Right ventricle myocardium superior (tissue), 1 donor: ENCODE results near the gene SEZ6L2. TPM values are rescaled to one million over a fixed set of nuclear protein-coding genes. Genes with fewer than 3 reads are reported as not detected.
"Not testable (repeated sequence)": the region's sequence is repeated elsewhere in the genome, so short reads cannot be mapped to it uniquely, and the experiment has no call there.

Experiments
- ATAC-seq: fragments of 200-7000 bp; cut with Tn5 transposase; one replicate; pipeline ENCODE4 v1.9.1; 2020; ENCODE audit warnings: mild to moderate bottlenecking; ENCODE audit not compliant: poor library complexity
- DNase-seq: peaks from one replicate; pipeline ENCODE4 v3.0.0-alpha.2; 2020
- intact Hi-C: fragments of 100-400 bp; cut with DNase I; formaldehyde crosslinking; loops from one replicate; pipeline ENCODE4 v1.11.2; 2022
- long read RNA-seq: library from polyadenylated mRNA; unstranded; transcript quantifications from one replicate; pipeline ENCODE4 v2.0.0, GENCODE V29; 2021
- total RNA-seq: library from RNA; stranded (reverse); fragmentation: NEBNext Ultra II Directional; extraction: Animal tissue kit (Norgen Biotek cat#: 25700); gene quantifications from one replicate; pipeline ENCODE4 v1.2.1, GENCODE V29; 2021
- donor health status: DM: no; HTN: yes; CAD: no; lungs with severe emphysema.

SEZ6L2 gene
- 0.70 TPM for total RNA-seq
- long read RNA-seq, partial matches to known transcripts, result 1 of 1 reads
- long read RNA-seq, other reads (novel, unspliced or antisense), result 0 of 1 reads

DNA sequence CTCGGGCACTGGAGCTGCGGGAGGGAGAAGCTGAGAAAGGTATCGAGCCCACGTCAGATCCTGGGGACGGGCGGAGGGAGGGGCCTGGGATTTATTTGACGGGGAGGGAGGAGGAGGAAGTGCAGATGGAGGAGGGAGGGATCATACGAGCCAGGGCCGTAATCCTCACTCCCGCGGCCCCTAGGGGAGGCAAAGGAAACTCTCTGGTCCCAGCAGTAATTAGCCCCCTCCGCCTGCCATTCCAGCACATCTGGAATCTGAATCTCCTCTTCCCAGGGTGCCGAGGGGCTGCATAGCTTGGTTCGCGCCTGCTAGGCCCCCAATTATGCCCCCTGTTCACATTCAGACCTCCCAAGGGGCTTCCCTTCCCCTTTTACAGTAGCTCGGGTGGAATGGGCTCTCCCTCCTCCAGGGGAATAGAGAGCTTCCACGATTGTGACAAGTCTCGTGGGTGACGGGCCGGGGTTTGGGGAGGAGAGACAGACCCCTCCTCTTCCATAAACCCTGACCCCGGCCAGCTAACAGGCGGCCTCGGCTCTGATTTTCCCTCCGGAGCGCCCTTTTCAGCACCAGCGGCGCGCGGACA lies at the start of gene SEZ6L2:
TSS of gene SEZ6L2 (minus strand) at position 35 of the 586 bp plus-strand sequence. CDS start 531 bp downstream, outside the sequence.
- intact Hi-C loops, result no loop called here
- DNase-seq (no peak), ATAC-seq (peak; percentile 36)

DNA sequence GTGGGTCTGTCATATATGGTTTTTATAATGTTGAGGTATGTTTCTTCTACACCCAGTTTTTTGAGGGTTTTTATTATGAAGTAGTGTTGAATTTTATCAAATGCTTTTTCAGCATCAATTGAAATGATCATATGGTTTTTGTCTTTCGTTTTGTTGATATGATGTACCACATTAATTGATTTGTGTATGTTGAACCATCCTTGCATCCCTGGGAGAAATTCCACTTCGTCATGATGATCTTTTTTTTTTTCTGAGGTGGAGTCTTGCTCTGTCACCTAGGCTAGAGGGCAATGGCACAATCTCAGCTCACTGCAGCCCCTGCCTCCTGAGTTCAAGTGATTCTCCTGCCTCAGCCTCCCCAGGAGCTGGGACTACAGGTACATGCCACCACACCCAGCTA lies 48.5 kb upstream of the SEZ6L2 start:
- intact Hi-C loops, result no loop called here
- ATAC-seq (no peak), DNase-seq (no peak)

DNA sequence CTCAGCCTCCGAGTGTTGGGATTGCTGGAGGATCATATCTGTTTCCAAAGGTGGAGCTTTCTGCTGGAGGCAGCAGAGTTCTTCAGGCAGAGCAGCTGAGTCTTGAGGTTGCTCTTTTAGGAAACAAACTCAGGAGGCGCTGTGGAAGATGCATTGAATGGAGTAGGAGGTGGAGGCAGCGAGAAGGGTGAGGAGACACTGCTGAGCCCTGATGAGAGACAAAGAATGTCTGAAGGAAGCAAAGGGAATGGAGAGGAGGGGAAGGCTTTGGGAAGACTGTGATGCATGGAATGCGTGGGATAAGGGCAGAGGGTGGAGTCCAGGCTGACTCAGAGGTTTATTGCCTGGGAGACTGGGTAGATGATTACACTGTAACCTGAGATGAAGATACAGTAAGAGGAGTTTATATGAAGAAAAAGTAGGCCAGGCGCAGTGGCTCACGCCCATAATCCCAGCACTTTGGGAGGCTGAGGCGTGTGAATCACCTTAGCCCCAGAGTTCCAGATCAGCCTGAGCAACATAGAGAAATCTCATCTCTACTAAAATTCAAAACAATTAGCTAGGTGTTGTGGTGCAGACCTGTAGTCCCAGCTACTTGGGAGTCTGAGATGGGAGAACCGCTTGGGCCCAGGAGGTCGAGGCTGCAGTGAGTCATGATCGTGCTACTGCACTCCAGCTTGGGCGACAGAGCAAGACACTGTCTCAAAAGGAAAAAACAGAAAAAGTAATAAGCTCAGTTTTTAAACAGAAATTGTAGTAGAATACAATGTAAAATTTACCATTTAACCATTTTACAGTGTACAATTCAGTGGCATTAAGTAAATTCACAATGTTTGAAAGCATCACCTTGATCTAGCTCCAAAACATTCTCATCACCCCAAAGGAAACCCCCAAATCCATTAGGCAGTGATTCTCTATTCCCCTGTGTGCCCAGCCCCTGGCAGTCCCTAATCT lies 44.8 kb upstream of the SEZ6L2 start:
- ATAC-seq (peak; percentile 51), DNase-seq (no peak)
- intact Hi-C loops, result no loop called here

DNA sequence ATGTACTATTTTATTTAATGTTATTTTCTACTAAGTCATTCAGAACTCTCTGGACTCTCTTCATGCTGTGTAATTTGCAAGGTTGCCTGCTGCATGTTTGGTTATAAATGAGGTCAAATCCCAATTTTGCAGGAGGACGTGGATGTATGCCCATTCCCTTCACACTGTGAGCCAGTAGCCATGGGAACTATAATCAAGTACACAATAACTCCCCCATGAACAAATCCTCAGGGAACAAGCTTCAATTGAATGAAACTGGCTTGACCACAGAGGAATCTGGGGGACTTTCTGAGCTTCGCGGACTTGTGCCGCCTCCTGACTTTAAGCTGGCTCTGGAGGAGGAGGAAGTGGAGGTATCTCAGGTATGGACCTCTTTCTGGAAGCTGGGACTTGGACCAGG lies 41.3 kb upstream of the SEZ6L2 start:
- ATAC-seq (no peak), DNase-seq (no peak)
- intact Hi-C loops, result no loop called here

DNA sequence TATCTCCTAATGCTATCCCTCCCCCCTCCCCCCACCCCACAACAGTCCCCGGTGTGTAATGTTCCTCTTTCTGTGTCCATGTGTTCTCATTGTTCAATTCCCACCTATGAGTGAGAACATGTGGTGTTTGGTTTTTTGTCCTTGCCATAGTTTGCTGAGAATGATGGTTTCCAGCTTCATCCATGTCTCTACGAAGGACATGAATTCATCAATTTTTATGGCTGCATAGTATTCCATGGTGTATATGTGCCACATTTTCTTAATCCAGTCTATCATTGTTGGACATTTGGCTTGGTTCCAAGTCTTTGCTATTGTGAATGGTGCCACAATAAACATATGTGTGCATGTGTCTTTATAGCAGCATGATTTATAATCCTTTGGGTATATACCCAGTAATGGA lies 32.4 kb upstream of the SEZ6L2 start:
- intact Hi-C loops, result loop anchor here (10.0 kb wide), 1 partner anchor 57 kb away; no protein-coding TSS in a partner anchor
- ATAC-seq, result not testable (repeated sequence)

DNA sequence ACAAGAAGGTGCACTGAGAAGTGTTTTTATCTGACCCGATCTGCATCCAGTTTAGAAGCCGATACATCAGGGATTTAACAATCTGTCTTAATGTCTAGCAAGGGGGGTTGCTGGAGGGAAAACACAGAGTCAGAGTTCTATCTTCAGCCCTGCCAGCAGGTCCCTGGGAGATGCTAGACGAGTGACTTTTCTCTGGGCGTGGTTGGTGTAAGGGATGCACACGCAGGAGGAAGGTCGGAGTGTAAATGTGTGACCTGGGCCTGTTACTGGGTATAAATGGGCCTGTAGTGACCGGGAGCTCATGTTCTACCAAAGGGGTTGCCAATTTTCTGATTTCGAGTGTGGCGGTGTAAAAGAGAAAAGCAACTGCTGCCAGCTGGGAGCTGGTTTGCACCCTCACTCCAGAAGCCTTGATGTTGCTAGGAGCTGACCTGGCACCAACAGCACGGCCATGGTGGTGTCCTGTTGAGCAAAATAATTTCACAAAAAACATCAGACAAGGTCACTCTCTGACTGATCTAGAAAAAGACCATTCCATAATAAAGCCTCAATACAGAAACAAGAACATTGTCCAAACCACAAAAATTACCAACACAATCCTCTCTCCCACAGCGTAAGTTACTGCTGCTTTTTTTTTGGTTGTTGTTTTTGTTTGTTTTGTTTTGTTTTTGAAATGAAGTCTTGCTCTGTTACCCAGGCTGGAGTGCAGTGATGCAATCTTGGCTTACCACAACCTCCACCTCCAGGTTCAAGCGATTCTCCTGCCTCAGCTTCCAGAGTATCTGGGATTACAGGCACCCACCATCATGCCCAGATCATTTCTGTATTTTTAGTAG lies 27.9 kb upstream of the SEZ6L2 start:
- intact Hi-C loops, result loop anchor here (2.0 to 5.0 kb wide), 2 partner anchors 34 to 80 kb away; no protein-coding TSS in a partner anchor
- DNase-seq (no peak), ATAC-seq (no peak)

More for the DNA sequence above, 32.4 kb upstream of the SEZ6L2 start:
- DNase-seq, result not testable (repeated sequence)

DNA sequence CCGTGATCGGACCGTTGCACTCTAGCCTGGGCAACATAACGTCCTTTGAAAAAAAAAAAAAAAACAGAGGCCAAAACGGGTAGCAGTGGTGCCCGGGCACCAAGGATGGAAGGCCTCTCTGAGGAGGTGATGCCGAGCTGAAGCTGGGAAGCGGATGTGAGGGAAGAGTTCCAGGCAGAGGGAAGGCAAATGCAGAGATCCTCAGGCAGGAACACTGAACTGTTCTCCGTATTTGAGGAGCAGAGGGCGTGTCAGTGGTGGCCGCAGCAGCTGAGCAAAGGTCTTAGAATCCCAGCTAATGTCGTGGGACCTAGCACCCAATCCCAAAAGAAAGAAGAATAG lies 27.3 kb upstream of the SEZ6L2 start:
- intact Hi-C loops, result loop anchor here (2.0 to 5.0 kb wide), 2 partner anchors 34 to 81 kb away; no protein-coding TSS in a partner anchor
- peak; percentile 54 for ATAC-seq
- no peak for DNase-seq

DNA sequence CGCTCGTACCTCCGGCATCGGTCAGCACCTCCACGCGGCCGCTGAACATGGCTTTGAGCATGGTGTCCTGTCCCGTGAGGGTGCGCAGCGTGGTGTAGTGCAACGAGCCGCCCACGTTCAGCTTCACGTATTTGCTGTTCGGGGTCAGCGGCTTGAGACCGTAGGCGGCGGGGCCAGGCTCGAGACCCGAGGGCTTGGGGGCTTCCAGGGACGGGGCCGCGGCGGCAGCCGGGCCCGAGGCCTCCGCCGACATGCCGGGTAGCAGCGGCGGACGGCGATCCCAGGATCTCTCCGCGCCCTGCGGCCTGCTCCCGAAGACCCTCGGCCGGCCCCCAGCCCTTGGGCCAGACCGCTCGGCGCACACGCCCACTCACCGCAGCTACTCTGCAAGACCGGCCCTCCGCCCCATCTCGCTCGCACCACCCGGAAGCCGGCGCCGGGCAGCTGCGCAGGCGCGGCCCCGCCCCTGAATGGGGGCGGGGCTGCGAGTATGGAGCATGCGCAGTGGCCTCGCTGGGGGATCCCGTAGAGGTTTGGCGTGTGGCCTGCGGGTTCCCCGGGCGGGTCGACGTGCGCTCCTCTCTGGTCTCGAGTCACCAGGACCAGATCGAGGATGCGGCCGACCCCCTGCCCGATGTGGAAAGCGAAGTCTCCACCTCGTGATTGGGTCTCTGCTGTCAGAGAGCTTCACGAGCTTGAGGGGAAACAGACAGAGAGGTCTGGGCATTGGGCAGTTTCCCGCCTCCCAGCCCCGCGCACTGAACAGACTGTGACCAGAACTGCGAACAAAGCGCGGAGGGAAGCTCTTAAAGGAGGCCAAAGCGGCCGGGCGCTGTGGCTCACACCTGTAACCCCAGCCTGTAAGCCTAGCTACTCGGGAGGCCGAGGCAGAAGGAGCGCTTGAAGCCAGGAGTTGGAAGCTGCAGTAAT lies 26.7 kb upstream of the SEZ6L2 start, which contains the start of gene KCTD13:
TSS of gene KCTD13 (minus strand) at position 446 of the 930 bp plus-strand sequence. CDS start at position 253, 193 bp downstream.
- DNase-seq, result peak; percentile 91
- intact Hi-C loops, result loop anchor here (2.0 to 5.0 kb wide), 2 partner anchors 35 to 81 kb away; no protein-coding TSS in a partner anchor
- peak; percentile 99 for ATAC-seq

DNA sequence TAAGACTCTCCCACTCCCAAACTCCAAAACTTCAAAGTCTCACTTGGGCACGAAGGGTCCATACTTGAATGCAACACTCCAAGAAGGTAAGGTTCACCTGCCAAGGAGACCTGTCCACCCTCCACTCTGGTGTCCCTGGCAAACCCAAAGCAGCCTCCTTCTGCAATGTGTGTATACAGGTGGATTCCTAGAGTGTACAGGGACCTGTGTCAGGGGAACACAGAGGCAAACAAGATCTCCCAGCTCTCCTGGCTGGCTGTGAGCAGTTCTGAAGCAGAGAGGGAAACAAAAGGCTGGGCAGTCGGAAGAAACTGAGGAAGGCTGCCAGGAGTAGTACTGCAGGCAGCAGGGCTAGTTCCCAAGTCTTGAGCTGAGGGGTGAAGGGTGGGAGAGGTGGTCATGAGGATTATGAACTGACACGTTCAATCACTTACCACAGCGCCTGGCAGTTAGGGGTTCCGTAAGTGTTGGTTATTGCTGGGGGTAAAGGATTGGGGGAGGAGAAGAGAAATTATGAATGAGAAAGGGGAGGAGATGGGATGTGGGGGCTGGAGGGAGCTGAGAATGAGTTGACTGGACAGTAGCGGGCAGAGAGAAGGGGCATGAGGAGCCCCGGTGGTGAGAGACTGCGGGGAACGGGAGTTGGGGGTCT lies 25.9 kb upstream of the SEZ6L2 start:
- intact Hi-C loops, result loop anchor here (5.0 kb wide), 1 partner anchor 82 kb away; no protein-coding TSS in a partner anchor
- no peak for ATAC-seq
- DNase-seq, result no peak

DNA sequence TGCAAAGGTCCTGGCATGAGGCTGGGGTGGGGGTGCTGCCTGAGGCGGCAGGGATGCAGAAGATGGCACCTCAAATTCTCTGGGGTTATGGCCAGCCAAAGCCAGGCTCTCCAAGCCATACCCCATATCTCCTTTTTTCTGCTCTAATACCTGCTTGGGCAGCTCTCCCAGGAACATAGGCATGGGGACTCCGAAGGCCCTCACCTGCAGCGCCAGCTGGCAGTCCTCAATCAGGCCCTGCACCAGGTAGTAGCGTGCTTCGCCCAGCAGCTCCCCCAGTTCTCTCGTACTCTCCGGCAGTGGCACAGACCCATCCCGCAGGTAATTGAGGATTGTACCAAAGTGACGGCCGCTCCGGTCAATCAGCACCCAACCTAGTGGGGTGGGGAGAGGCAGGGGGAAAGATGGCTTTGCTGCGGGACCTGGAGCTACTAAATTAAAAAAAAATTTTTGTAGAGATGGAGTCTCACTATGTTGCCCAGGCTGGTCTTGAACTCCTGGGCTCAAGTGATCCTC lies 23.7 kb upstream of the SEZ6L2 start:
- no peak for ATAC-seq
- intact Hi-C loops, result no loop called here
- DNase-seq, result no peak

DNA sequence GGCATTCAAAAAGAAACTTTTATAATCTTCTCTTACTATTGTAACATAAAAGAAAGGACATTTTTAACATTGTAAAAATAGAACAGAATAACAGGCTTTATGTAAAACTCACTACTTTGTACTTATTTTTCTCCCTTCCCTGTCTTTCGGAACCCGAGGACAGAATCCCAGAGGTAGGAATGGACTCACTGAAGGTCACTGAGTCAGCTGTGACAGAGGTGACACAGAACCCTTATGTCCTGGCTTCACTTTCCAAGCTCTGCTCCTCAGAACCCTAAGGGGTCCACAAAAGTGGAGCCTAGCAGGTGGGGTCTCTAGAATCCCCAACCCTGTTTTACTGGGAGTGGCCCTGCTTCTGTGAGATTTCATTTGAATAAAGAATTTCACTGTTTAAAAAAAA lies 23.0 kb upstream of the SEZ6L2 start:
- DNase-seq (no peak), ATAC-seq (no peak)
- intact Hi-C loops, result no loop called here

DNA sequence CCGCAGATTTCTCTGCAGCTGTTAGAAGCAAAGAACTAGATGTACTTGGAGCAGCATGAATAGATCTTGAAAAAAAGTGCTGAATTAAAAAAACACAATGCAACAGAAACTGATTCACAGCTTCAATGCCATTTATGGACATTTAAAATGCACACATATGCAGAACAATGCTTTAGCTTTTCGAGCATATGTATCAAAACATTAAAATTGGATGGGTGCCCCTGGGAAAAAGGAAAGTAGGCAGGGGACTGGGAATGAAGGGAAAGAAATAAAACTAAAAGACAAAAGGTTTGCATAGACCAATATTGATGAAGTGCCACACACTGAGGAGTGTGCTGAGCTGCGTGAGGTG lies 21.7 kb upstream of the SEZ6L2 start:
- ATAC-seq (no peak), DNase-seq (no peak)
- intact Hi-C loops, result no loop called here

DNA sequence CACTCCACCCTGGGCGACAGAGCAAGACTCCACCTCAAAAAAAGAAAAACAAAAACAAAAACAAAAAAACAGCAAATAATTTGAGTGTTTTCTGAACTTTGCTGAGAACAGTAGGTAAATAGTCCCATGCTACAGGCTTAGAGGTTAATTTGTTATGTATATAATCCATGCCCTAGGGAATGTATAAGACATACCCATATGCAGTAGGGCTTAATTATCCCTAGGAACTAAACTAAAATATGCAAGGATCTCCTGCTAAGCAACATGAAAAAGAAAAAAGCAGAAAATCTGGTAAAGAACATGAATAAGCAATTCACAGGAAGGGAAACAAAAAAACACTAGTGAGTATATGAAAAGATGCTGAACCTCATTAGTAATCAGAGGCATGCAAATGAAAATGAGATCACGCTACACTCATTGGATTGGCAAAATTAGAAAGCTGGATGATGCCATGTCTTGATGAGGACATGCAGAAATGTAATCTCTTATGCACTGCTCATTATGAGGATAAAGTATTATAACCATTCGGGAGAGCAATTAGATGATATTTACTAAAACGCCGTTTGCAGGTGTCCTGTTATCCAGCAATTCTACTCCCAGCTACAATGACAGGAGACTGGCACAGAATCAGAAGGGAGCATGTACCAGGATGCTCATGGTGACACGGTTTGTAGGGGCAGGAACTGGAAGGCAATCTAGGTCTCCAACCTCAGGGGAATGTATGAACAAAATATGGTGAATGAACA lies 21.1 kb upstream of the SEZ6L2 start:
- DNase-seq (no peak), ATAC-seq (no peak)
- intact Hi-C loops, result no loop called here

DNA sequence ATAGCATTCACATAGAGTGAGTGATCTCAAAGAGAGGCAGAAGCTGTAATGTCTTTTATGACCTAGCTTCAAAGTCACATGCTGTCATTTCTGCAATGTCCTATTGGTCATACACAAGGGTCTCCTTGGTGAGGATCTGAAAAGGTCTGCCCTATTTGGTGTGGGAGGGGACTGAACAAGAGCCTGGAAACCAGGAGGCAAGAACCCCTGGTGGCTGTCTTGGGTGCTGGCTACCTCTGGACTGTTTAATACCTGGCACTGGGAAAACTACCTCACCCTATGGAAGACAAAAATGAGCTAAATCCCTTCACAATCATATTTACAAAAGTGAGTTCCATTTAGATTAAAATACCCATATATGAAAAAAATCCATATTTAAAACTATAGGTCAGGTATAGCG lies 17.6 kb upstream of the SEZ6L2 start:
- ATAC-seq, result no peak
- DNase-seq, result no peak
- intact Hi-C loops, result no loop called here

DNA sequence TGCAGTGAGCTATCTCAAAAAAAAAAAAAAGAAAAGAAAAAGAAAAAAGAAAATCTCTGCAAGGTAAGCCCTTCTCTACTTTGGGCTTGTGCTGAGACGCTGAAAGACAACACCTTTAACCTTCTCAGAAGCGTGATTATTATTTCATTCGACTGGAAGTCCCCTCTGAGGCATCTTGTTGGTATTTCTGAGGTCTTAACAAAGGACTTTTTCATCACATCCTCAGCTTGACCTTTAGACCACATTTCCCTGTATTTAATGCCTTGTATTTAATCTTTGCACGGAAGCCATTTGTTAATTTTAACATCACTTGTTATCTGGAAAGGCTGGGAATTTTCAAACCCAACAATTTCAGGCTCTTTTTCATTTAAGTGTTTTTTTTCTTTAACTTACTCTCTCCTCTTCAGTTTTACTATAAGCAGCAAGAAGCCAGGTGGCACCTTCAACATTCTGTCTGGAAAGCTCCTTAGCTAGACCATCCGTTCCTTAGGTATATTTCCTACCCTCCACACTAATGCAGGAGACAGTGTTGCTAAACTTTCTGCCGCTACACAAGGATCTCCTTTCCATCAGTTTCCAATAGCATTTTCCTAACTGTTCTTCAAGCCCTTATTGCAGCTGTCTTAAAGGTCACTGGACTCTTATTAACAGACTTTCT lies 16.4 kb upstream of the SEZ6L2 start:
- intact Hi-C loops, result no loop called here
- ATAC-seq (no peak), DNase-seq (no peak)

DNA sequence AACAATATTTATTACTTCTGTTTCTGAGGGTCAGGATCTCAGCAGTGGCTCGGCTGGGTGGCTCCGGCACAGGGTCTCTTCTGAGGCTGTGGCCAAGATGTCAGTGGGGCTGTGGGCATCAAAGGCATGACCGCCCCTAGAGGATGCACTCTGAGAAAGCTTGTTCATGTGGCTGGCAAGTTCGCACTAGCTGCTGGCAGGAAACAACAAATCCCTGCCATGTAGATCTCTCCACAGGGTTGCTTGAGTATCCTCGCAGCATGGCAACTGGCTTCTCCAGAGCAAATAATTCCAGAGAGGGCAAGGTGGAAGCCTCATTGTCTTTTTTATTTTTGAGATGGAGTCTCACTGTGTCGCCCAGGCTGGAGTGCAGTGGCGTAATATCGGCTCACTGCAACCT lies 14.2 kb upstream of the SEZ6L2 start:
- DNase-seq (no peak), ATAC-seq (no peak)
- intact Hi-C loops, result no loop called here
